ENCODE results near the gene ZNF181. TPM values are rescaled to one million over a fixed set of nuclear protein-coding genes. Genes with fewer than 3 reads are reported as not detected.
"Not testable (repeated sequence)": the region's sequence is repeated elsewhere in the genome, so short reads cannot be mapped to it uniquely, and the experiment has no call there.

Gene ZNF181
- 2.9 to 4.5 TPM (median 4.0 TPM) in 3 replicates for polyA plus RNA-seq
- polyA plus RNA-seq (2011; ENCODE audit: low read depth): 3.7 TPM
- polyA plus RNA-seq (2011; cell fraction: cytosol; rRNA removed): 2.0 and 2.9 TPM in 2 replicates
- 5.9 and 8.3 TPM in 2 replicates for polyA plus RNA-seq (2011; cell fraction: nucleus; rRNA removed)
- polyA plus RNA-seq (2012; ENCODE audit: low replicate concordance): 2.3 and 3.0 TPM in 2 replicates
- polyA minus RNA-seq: 0.39 to 2.0 TPM (median 2.0 TPM) in 3 replicates
- polyA minus RNA-seq (2011; cell fraction: cytosol; rRNA and poly(A)+ RNA removed): 1.2 TPM
- 2.0 and 4.0 TPM in 2 replicates for polyA minus RNA-seq (2011; cell fraction: nucleus; rRNA and poly(A)+ RNA removed)

- Histone ChIP-seq H3K9me1 (ENCODE audit: control insufficient read depth, extremely low read depth, insufficient read depth, low read length) (no peaks in the 10 kb centered on the region), H2AFZ (ENCODE audit: control insufficient read depth, low read length) (peak within 1 kb of the TSS; percentile 92), H3K27ac (ENCODE audit: control insufficient read depth, insufficient read depth, low read length) (peak within 1 kb of the TSS; percentile 87), H3K4me2 (ENCODE audit: control insufficient read depth, extremely low read depth, insufficient read depth, low read depth, low read length) (peak within 1 kb of the TSS; percentile 99), H3K9ac (ENCODE audit: control insufficient read depth, extremely low read depth, insufficient read depth, low read length) (peak within 1 kb of the TSS; percentile 90), H3K4me3 (ENCODE audit: control insufficient read depth in 2 of 3, extremely low read depth in 1 of 3, insufficient read depth in 2 of 3, low read depth in 1 of 3, low read length in 3 of 3) (peak within 1 kb of the TSS; percentile 86 to 88 (median 86)), H4K20me1 (ENCODE audit: control insufficient read depth, extremely low read depth, insufficient read depth, low read length) (no peaks in the 10 kb centered on the region), H3K27me3 (ENCODE audit: control insufficient read depth, extremely low read depth, insufficient read depth, low read length) (no peaks in the 10 kb centered on the region), H3K79me2 (ENCODE audit: control insufficient read depth, insufficient read depth, low read length) (no peaks in the 10 kb centered on the region), H3K4me1 (ENCODE audit: control insufficient read depth, extremely low read depth, insufficient read depth, low read length) (peaks cover 16% of the 10 kb centered on the region), H3K9me3 (ENCODE audit: control insufficient read depth, low read depth, low read length) (no peaks in the 10 kb centered on the region), H3K36me3 (ENCODE audit: control insufficient read depth in 2 of 2, extremely low read depth in 1 of 2, insufficient read depth in 2 of 2, low read length in 2 of 2) (peaks cover 0 to under 1% of the 10 kb centered on the region in 2 experiments)
- FAIRE-seq (peak; percentile 48), DNase-seq (ENCODE audit: low read depth, low spot score) (no peak)
- TF ChIP-seq CTCF (optimal IDR thresholded peaks at IDR 0.05 in 1 of 3, IDR thresholded peaks at IDR 0.05 in 1 of 3, conservative IDR thresholded peaks at IDR 0.05 in 1 of 3; ENCODE audit: extremely low read depth in 1 of 3, insufficient read depth in 2 of 3, low read length in 3 of 3): peak in 1 of 3 experiments; percentile 2
- TF ChIP-seq EZH2 (IDR thresholded peaks at IDR 0.05; ENCODE audit: low read length): no peak
- dilution Hi-C loops (cut with MboI; ENCODE audit: extremely low pct_ligation_motif_present, low sequenced_read_pairs): no loop called here
Measured at GRCh38 chr19:34733746-34734536, at the start of gene ZNF181. Gene ZNF181 (plus strand): TSS chr19:34734243. CDS start chr19:34735038, 795 bp downstream.

GRCh38 chr19:34685266-34685665 lies 48.8 kb upstream of the ZNF181 start:
- H3K27ac ChIP-seq (ENCODE audit: control insufficient read depth, insufficient read depth, low read length); H4K20me1 ChIP-seq (ENCODE audit: control insufficient read depth, extremely low read depth, insufficient read depth, low read length); H3K79me2 ChIP-seq (ENCODE audit: control insufficient read depth, insufficient read depth, low read length); H2AFZ ChIP-seq (ENCODE audit: control insufficient read depth, low read length); H3K9me1 ChIP-seq (ENCODE audit: control insufficient read depth, extremely low read depth, insufficient read depth, low read length); H3K27me3 ChIP-seq (ENCODE audit: control insufficient read depth, extremely low read depth, insufficient read depth, low read length); H3K4me2 ChIP-seq (ENCODE audit: control insufficient read depth, extremely low read depth, insufficient read depth, low read depth, low read length); DNase-seq (ENCODE audit: low read depth, low spot score); H3K4me3 ChIP-seq (ENCODE audit: control insufficient read depth in 2 of 3, extremely low read depth in 1 of 3, insufficient read depth in 2 of 3, low read depth in 1 of 3, low read length in 3 of 3); H3K9ac ChIP-seq (ENCODE audit: control insufficient read depth, extremely low read depth, insufficient read depth, low read length); H3K9me3 ChIP-seq (ENCODE audit: control insufficient read depth, low read depth, low read length); dilution Hi-C loops (cut with MboI; ENCODE audit: extremely low pct_ligation_motif_present, low sequenced_read_pairs); H3K4me1 ChIP-seq (ENCODE audit: control insufficient read depth, extremely low read depth, insufficient read depth, low read length); FAIRE-seq: not testable (repeated sequence)
- H3K36me3 ChIP-seq (ENCODE audit: control insufficient read depth in 2 of 2, extremely low read depth in 1 of 2, insufficient read depth in 2 of 2, low read length in 2 of 2): peaks cover 9 to 11% of the 10 kb centered on the region in 2 experiments

Data from keratinocyte (primary cell).